Testis (tissue), 2 donors: Measurements from ENCODE around the gene DYNAP.

Source experiments
- CTCF ChIP-seq, 3 experiments: fragments of 450-650 bp in 2 of 3; fragments of 200-600 bp in 1 of 3; sonication (generic) in 1 of 3; IDR thresholded peaks; one replicate each; pipeline ENCODE4 v1.5.1; 2016 to 2019; ENCODE audit warnings: antibody characterized with exemption in 3 of 3, mild to moderate bottlenecking in 2 of 3, moderate library complexity in 1 of 3
- POLR2A ChIP-seq: fragments of 450-650 bp; IDR thresholded peaks from one replicate; pipeline ENCODE4 v1.6.1; 2017; ENCODE audit warnings: antibody characterized with exemption, mild to moderate bottlenecking, moderate library complexity

GRCh38 chr18:54612237-54612636 lies 21.2 kb downstream of the DYNAP start:
- no peak for TF ChIP-seq CTCF (IDR thresholded peaks at IDR 0.05)
- no peak for TF ChIP-seq POLR2A
